Measurements from ENCODE around the gene CAPN9.

DNA sequence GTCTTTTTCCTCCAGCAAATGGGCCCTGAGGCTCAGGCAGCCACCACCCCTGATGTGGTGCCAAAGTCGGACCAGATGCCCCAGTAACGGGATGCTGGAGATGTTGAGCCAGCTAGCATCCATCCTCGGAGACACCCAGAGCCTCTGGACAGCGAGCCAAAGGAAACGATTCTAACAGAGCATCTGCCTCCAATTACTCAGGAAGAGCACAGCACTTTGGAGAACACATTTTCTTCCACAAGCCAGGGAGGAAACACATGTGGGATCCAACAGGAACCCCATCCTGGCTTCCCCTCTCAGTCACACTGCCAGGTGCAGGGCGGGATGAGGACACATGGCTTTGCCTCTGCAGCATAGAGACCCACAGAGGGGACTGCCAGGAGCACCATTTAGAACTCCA, 76.2 kb downstream of the CAPN9 start:
- TF ChIP-seq, protein P1, sequence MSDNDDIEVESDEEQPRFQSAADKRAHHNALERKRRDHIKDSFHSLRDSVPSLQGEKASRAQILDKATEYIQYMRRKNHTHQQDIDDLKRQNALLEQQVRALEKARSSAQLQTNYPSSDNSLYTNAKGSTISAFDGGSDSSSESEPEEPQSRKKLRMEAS (IDR thresholded peaks at IDR 0.05), result no peak
- TF ChIP-seq TEAD4 (IDR thresholded peaks at IDR 0.05) (no peak), REST (IDR thresholded peaks at IDR 0.05; ENCODE audit: low read depth) (no peak), CEBPB (IDR thresholded peaks at IDR 0.05) (no peak), YY1 (IDR thresholded peaks at IDR 0.05; ENCODE audit: low read depth) (no peak), TAF1 (IDR thresholded peaks at IDR 0.05; ENCODE audit: low read depth) (no peak)

Data from Ishikawa (cell line).